Measurements from ENCODE around the gene CPNE2. TPM values are rescaled to one million over a fixed set of nuclear protein-coding genes. Genes with fewer than 3 reads are reported as not detected.

The CPNE2 gene
- total RNA-seq, 1 experiment from 2014 or later: 14.5 TPM

DNA sequence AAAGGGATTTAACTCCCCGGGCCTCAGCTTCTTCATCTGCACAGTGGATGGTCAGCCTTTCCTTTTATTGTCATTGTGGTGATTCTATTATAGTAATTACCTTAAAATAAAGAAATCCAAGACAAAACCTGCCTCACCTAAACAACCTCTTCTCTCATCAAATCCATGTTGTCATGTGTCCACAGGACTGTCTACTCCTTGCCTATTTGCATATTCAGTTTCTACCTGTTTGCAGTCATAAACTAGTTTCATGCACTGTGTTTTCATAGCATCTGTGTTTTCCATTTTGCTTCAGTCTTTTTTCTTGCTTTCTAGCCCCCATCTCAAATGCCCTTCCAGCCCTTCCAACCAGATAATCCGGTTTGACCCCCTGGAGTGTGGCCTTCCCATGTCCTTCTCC is 44.3 kb upstream of the CPNE2 start:
- Mint-ChIP-seq H3K4me1 (ENCODE audit: low read depth, unreplicated experiment) (no peaks in the 10 kb centered on the region), H3K36me3 (ENCODE audit: insufficient read depth, unreplicated experiment) (no peaks in the 10 kb centered on the region), H3K27ac (ENCODE audit: unreplicated experiment) (no peak overlapping the region), H3K9me3 (ENCODE audit: low read depth, unreplicated experiment) (no peaks in the 10 kb centered on the region), H3K4me3 (ENCODE audit: low read depth, unreplicated experiment) (no peak overlapping the region), H3K27me3 (ENCODE audit: unreplicated experiment) (peaks cover 15% of the 10 kb centered on the region)
- no peak for DNase-seq
- no TSS peak for BruUV-seq (replicated peaks)
- CTCF ChIA-PET: no interaction called here
- intact Hi-C loops (cut with micrococcal nuclease; ENCODE audit: unreplicated experiment): no loop called here
- TF ChIP-seq, protein P1, sequence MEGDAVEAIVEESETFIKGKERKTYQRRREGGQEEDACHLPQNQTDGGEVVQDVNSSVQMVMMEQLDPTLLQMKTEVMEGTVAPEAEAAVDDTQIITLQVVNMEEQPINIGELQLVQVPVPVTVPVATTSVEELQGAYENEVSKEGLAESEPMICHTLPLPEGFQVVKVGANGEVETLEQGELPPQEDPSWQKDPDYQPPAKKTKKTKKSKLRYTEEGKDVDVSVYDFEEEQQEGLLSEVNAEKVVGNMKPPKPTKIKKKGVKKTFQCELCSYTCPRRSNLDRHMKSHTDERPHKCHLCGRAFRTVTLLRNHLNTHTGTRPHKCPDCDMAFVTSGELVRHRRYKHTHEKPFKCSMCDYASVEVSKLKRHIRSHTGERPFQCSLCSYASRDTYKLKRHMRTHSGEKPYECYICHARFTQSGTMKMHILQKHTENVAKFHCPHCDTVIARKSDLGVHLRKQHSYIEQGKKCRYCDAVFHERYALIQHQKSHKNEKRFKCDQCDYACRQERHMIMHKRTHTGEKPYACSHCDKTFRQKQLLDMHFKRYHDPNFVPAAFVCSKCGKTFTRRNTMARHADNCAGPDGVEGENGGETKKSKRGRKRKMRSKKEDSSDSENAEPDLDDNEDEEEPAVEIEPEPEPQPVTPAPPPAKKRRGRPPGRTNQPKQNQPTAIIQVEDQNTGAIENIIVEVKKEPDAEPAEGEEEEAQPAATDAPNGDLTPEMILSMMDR (IDR thresholded peaks at IDR 0.05; ENCODE audit: unreplicated experiment): no peak

DNA sequence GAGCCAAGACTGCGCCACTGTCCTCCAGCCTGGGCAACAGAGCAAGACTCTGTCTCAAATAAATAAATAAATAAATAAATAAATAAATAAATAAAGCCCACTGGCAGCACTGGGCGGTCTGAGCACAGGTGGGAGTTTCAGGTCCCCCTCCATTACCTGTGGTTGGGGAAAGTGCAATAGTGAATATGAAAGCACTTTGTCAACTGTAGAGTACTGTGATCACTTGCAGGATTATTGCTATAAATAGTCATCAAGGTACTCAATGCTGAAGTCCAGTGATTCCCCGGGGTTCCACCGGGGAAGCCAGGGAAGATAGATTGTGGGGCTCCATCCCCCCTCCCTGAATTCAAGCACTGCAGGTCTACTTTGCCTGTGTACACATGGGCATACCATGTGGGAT is 42.7 kb upstream of the CPNE2 start:
- intact Hi-C loops (cut with micrococcal nuclease; ENCODE audit: unreplicated experiment): no loop called here
- BruUV-seq (replicated peaks): no TSS peak
- Mint-ChIP-seq H3K4me1 (ENCODE audit: low read depth, unreplicated experiment) (no peaks in the 10 kb centered on the region), H3K27ac (ENCODE audit: unreplicated experiment) (no peak overlapping the region), H3K36me3 (ENCODE audit: insufficient read depth, unreplicated experiment) (no peaks in the 10 kb centered on the region), H3K27me3 (ENCODE audit: unreplicated experiment) (peaks cover 31% of the 10 kb centered on the region), H3K9me3 (ENCODE audit: low read depth, unreplicated experiment) (no peaks in the 10 kb centered on the region), H3K4me3 (ENCODE audit: low read depth, unreplicated experiment) (no peak overlapping the region)
- no peak for DNase-seq
- CTCF ChIA-PET: no interaction called here
- TF ChIP-seq, protein P1 (IDR thresholded peaks at IDR 0.05; ENCODE audit: unreplicated experiment): no peak

- BruUV-seq (replicated peaks): no TSS peak
- intact Hi-C loops (cut with micrococcal nuclease; ENCODE audit: unreplicated experiment): no loop called here
- H3K27ac Mint-ChIP-seq (ENCODE audit: unreplicated experiment): no peak overlapping the region
- DNase-seq: no peak
- TF ChIP-seq, protein P1 (IDR thresholded peaks at IDR 0.05; ENCODE audit: unreplicated experiment): no peak
- CTCF ChIA-PET: no interaction called here
- no peaks in the 10 kb centered on the region for H3K9me3 Mint-ChIP-seq (ENCODE audit: low read depth, unreplicated experiment)
- no peaks in the 10 kb centered on the region for H3K36me3 Mint-ChIP-seq (ENCODE audit: insufficient read depth, unreplicated experiment)
- H3K4me1 Mint-ChIP-seq (ENCODE audit: low read depth, unreplicated experiment): no peaks in the 10 kb centered on the region
- no peak overlapping the region for H3K4me3 Mint-ChIP-seq (ENCODE audit: low read depth, unreplicated experiment)
- peaks cover 38% of the 10 kb centered on the region for H3K27me3 Mint-ChIP-seq (ENCODE audit: unreplicated experiment)
Observed at GRCh38 chr16:57051696-57052228, 40.6 kb upstream of the CPNE2 start.

- intact Hi-C loops (cut with micrococcal nuclease; ENCODE audit: unreplicated experiment): no loop called here
- DNase-seq: no peak
- CTCF ChIA-PET: no interaction called here
- Mint-ChIP-seq H3K9me3 (ENCODE audit: low read depth, unreplicated experiment) (no peaks in the 10 kb centered on the region), H3K4me1 (ENCODE audit: low read depth, unreplicated experiment) (no peaks in the 10 kb centered on the region), H3K27ac (ENCODE audit: unreplicated experiment) (no peak overlapping the region), H3K4me3 (ENCODE audit: low read depth, unreplicated experiment) (no peak overlapping the region), H3K36me3 (ENCODE audit: insufficient read depth, unreplicated experiment) (no peaks in the 10 kb centered on the region), H3K27me3 (ENCODE audit: unreplicated experiment) (peaks cover 38% of the 10 kb centered on the region)
- TF ChIP-seq, protein P1 (IDR thresholded peaks at IDR 0.05; ENCODE audit: unreplicated experiment): no peak
- BruUV-seq (replicated peaks): no TSS peak
Observed at GRCh38 chr16:57053206-57053605, 39.2 kb upstream of the CPNE2 start.
